A172 (cell line): ENCODE data around the gene RNASEH2B. TPM values are rescaled to one million over a fixed set of nuclear protein-coding genes. Genes with fewer than 3 reads are reported as not detected.
A peak's percentile ranks its signal among the peaks of the same experiment; 100 is the strongest.

Source experiments
- DNase-seq: peaks from one replicate; pipeline ENCODE4 v3.0.0-alpha.2; 2015; ENCODE audit warnings: low spot score
- total RNA-seq: library from RNA; depleted of rRNA; stranded (reverse); fragments of >200 nt; shearing (Covaris generic); gene quantifications from 2 replicates; pipeline ENCODE4 v1.2.3, GENCODE V29; 2014

RNASEH2B gene
- total RNA-seq, 1 experiment from 2014 or later = 44.2 TPM

DNA sequence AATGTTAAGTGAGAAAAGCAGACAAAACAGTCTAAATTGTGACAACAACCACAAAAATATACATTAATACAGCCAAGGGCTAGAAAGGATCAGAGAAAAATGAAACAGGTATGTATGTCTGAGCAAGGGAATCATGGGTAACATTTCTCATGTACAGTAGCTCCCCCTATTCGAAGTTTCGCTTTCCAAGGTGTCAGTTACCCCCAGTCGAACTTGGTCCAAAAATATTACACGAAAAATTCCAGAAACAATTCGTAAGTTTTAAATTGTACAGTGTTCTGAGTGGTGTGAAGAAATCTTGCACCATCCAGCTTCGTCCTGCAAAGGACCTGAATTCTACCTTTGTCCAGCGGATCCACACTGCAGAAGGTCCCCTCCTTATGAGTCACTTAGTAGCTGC lies 1.8 kb upstream of the RNASEH2B start:
- no peak for DNase-seq

GRCh38 chr13:50908371-50908770 lies 1.2 kb upstream of the RNASEH2B start:
- DNase-seq = no peak

DNA sequence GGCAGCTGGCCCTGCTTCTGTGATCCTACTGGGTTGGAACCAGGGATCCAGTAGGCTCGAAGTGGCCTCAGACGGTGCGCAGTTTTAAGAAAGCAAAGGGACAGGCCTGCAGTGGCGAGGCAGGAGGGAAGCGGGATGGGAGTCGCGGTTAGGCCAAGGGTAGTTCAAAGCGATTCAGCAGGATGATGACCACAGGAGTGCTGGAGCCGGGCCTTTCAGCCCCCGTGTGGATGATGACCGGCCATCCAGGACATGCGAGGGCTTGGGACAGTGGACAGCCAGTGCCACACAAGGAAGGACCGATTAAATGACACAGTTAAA lies 854 bp downstream of the RNASEH2B start:
- DNase-seq = peak; percentile 5

- no peak for DNase-seq
These were observed 1.6 kb downstream of the RNASEH2B start for GRCh38 chr13:50911081-50911631.

DNA sequence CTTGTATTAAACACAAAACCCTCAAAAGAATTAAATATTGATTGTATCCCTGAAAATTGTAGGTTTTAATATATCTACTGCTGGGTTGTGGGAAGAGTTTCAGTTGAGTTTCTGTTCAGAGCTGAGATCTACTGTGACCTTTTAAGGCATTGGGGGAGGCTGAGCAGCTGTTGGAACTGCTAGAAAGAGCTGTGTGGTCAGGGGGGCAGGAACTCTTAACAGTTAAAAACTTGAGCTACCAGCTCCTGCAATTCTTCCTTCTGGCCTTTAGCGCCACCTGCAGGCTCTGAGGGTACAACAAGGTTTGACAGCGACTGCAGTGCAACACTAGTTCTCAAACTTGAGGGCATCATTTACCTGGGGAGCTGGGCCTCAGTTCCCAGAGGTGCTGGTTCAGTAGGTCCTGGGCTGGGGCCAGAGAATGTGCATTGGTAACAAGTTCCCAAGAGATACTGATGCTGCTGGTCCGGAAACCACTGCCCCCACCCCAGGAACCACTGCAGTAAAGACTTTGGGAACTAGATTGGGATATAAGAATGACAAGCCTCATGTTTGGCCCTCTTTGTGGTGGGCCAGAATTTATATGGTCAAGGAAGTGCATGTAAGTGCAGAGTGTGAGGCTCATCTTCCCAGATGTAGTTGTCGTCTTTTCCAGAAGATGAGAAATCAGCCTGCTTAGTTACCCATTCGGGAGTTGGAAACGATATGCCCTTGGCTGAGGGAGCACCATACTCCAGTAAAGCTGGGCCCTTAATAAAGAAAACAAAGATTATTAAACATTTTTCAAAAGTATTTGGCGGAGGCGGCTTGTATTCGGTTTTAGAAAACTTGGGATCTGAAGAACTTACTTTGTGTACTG lies 2.6 kb downstream of the RNASEH2B start:
- DNase-seq = peak; percentile 64

- no peak for DNase-seq
These were observed 3.3 kb downstream of the RNASEH2B start for GRCh38 chr13:50912851-50913250.

DNA sequence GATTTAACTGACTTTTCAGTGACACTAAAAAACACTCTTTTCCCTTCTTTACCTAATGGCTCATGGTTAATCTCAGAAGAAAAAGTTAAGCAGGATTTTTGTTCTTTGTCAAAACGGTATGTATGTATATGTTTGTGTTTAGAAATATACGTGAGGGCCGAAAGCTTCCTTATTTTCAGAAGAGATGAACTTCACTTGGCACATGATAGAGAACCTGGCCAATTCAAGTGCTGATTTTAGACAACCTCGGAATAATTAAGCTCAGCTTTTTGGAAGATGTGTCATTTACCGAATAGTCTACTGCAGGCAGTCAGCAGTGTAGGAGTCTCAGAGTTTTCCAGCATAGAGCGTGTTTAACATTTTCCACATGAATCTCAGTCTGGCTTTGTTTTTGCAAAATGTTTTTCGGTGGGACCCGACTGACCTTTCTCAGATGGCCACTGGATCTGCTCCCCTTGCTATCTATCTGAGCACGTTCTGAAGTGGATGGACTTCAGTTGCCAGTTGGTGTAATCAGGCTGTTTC lies 4.6 kb downstream of the RNASEH2B start:
- DNase-seq = no peak

DNA sequence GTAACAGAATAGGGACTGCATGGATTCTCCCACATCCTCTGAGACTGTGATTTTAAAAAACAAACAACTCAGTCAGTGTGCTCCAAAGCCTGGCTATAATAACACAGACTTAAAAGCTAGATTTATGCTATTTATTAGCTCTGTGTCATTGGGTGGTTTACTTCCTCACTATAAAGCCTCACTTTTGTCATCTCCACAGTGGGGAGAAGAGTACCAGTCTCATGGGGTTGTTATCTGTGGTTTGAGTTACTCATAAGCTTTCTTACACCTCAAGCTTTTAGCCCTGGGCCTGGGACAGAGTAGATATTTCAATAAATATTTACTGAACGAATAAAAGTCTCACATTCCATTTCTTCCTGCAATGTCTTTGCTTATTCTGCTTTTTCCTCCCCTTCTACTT lies 5.3 kb downstream of the RNASEH2B start:
- peak; percentile 44 for DNase-seq

DNA sequence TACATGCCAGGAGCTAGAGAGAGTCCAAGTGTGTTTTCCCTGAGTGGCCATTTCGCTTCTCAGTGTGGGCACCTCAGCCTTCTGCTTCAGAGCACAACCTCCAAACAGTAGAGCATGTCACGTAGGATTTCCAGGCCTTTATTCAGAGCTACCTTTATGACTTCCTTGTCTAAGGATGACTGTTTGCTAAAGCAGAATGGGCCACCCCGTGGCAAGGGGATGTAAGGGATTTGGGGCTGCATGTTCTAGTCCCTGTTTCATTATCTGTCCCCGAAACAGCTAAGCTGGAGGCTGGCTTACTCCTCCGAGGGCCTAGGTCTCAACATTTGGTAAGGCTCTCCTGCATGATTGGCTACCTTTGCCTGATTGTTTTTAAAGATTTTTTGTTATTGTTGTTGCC lies 6.0 kb downstream of the RNASEH2B start:
- DNase-seq = no peak

DNA sequence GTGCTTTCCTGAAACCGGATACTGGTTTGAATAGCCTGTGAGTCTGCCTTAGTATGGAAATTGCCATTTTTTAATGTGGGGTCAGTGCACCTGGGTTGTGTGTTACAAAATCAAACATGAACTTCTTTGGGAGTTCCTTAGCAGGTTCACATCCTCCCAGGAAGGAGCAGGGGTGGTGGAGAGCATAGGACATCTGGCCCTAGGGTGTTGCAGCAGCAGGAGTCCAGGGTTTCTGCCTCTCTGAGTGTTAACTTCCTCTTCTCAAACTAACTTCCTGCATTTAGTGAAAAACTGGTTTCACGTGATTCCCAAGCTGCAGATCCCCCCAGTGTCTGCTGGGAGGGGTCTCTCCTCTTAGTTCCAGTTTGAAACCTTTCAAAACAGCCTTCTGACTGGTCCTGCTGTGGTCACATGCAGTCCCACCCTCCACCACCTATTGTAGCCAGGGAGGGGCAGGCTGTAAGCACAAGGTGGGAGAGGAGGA lies 7.2 kb downstream of the RNASEH2B start:
- DNase-seq = no peak

- DNase-seq = no peak
These were observed 8.0 kb downstream of the RNASEH2B start for GRCh38 chr13:50917572-50917971.

- no peak for DNase-seq
These were observed 9.0 kb downstream of the RNASEH2B start for GRCh38 chr13:50918567-50918966.

GRCh38 chr13:50919277-50919676 lies 9.7 kb downstream of the RNASEH2B start:
- DNase-seq = no peak

DNA sequence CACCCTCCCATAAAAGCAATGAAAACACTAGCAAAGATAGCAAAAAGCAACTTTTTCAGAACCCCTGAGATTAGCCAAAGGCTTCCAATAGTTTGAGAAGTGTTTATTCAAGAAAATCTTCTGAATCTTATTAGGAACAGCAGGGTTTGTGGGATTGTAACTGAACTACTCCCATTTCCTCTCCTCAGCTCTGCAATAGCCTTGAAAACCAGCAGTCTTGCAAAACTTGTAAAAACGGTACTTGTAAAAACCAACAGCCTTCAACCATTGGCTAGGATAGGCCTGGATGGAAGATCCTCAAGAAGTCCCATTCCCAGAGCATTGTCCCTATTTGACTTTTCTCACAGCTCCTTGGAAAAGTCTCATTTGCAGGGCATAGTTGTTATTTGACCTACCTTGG lies 12.1 kb downstream of the RNASEH2B start:
- no peak for DNase-seq

GRCh38 chr13:50923272-50923671 lies 13.7 kb downstream of the RNASEH2B start:
- DNase-seq = no peak

- DNase-seq = no peak
These were observed 14.4 kb downstream of the RNASEH2B start for GRCh38 chr13:50924025-50924424.

DNA sequence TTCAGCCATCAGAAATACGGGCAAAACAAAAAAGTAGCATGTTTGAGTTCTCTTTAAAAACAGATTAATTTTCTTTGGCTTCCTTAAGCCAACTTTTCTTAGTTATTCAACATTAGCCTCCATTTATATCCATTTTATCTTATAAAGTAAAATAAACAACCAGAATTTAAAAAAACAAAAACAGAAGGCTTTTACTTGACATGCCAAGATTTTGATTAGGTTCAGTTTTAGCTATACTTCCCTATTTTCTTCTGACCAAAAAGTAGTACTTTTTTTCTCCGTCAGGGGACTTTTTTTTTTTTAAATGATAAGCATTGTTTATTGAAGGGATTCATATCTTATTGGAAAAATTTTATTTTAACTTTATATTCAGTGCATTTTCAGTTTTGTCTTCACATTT lies 18.1 kb downstream of the RNASEH2B start:
- no peak for DNase-seq

- DNase-seq = no peak
These were observed 18.5 kb downstream of the RNASEH2B start for GRCh38 chr13:50928102-50928501.

- DNase-seq = no peak
These were observed 19.3 kb downstream of the RNASEH2B start for GRCh38 chr13:50928659-50929462.

- DNase-seq = no peak
These were observed 22.5 kb downstream of the RNASEH2B start for GRCh38 chr13:50932091-50932490.

DNA sequence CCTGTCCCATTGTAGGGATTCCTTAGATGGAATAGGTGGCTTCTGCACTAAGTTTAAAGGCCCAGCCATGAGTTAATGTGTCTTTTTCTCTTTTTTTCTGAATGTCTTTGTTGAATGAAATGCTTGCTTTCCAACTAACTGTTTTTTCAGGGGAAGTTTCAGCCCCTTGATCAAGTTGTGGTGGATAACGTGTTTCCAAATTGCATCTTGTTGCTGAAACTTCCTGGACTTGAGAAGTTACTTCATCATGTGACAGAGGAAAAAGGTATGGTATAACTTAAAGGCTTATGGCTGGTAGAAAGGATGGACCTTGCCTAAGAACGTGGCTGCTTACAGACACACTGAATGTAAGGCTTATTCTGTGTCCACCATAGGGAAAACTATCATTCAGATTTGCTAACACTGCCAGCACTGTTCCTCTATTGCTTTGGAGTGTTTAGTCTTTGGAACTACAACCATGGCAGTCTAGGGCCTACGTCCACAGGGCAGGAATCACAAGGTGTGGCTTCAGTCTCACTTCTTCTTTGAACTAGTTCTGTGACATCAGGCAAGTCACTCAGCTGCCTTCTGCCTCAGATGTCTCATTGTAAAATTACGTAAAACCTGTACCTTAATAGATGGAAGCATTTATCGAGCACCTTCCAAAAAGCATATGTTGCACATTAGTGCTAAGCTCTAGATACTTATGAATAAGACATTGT lies 25.3 kb downstream of the RNASEH2B start:
- no peak for DNase-seq

DNA sequence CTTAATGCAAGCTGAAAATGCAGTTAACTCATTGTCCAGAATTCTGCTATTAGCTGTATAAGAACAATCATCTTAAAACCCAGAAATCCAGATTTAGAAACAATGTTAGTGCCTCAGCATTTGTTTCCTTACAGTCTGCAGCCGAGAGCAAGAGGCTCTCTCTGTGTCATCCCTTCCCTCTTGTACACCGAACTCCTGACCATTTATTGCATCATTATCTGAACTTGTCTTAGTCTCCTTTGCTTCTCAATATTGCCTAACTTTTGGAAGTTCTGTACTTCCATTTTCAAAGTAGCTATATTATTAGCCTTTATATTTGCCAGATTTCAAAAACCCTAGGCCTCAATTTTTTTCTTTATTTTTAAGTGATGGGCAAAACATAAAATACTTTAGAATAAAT lies 27.1 kb downstream of the RNASEH2B start:
- DNase-seq = no peak
